ENCODE results near the gene MAD1L1.
"Not testable (repeated sequence)": the region's sequence is repeated elsewhere in the genome, so short reads cannot be mapped to it uniquely, and the experiment has no call there.

MAD1L1 gene

DNA sequence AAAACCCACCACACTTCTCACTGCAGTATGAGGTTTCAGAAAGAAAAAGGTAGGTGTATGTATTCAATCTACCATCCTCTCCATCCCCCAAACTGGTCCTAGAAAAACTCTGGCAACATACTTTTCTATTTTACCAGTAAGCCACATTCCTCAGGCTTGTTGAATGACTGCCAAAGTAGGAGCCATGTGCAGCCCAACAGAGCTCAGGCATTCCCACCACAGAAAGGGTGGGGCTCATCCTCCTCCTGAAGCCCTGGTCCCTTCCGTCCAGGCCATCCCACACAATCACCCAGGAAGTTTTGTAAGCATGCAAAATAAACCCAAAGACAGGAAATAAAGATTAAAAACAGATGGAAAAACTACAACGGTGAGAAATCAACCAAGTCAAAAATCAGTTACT lies 57.2 kb downstream of the MAD1L1 start:
- no peak for DNase-seq (ENCODE audit: low read depth in 3 of 3)

DNA sequence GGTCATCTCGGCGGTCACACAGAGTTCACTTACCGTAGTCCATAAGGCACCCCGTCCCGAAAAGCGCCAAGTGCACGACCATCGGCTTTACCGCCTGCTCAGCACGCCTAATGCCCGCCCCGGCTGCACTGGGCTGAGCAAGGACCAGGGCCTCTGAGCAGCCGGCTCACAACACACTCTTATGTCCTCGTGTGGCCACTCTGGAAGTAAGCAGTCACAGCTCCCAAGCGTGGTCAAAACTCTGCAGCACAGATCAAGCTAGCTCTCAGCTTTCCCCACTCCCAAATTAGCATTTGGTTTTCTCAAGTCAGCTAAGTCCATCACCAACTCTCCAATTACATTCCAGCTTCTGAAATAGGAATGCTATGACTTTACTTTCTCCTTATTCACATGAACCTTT lies 57.7 kb downstream of the MAD1L1 start:
- DNase-seq (ENCODE audit: low read depth in 3 of 3), result no peak

DNA sequence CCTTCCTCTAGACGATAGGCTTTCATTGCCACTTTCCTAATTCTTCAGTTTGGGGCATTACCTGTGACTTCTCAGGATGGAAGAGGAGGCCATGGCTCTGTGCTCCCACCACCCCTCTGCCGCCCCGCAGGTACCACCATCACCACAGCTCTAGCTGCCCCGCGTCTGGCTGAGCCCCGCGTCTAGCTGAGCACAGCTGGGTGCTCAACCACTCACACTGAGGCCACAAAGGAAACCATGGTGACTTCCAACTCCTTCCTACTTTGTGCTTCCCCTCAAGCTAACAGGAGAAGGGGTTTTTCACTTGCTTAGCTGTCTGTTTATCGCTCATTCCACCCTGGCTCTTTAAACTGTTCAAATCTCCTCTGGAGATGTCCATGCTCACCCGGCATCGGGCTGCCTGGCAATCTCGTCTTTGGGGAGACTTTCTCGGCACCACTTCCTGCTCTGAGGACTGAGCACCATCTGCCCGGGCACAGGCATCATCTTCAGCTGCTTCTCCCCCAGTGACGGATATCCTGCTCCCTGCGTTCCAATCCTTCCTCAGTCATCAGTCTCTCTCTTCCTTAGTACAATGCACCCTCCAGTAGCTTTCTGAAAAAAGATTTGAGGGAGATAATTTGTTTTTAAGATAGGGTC lies 59.4 kb downstream of the MAD1L1 start:
- no peak for DNase-seq (ENCODE audit: low read depth in 3 of 3)

DNA sequence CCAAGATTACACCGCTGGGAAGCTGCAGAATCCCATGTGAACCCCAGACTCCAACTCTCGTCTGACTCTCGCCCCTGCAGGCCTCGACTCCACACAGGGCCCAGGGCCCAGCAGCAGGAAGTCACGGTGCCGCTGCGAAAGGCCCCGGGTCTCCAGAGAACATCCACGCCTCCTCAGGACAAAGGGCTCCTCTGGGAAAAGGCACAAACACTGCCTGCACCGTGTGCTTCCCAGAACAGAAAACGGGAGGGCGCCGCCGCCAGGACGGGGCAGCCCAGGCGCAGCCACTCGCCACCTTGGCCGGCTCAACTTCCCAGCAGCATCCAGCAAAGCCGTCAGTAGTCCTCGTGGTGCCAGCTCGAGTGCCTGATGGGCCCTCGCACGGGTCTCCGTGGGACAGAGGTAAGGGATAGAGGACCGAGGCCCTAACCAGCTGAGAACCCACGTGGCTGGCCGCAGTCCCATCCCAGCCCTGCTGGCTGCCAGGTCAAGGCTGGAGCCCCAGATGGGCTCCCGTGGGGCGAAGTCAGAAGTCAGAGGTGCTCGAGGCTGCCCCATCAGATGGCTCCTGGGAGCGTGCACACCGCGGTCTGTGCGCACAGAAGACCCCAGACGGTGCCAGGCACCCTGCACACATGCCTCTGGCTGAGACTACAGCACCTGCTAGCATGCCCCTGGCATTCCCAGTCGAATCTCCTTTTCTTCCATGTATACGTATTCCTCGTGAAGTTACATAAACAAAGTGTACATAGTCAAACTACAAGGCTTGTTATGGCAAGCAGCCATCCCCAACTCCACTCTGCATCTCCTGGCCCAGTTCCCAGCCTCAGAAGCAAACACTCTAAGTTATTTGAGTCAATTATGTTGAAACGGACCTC lies 60.2 kb downstream of the MAD1L1 start:
- no peak for DNase-seq (ENCODE audit: low read depth in 3 of 3)

DNA sequence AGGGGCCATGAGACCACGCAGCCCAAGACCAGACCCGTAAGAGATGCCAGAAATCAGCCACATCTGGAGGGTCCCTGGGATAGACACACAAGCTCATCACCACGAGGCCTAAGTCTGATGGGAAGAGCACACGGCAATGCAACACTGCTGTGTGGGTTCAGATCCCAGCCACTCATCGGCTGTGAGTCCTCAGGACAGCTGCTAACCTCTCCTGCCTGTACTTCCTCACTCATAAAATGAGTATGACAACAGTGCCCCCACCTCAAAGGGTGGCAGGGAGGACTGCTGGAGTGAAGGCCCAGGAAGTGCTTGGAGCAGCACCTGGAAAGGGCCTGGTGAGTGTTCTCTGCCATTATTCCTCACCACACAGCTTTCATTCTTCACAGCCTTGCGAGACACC lies 60.9 kb downstream of the MAD1L1 start:
- no peak for DNase-seq (ENCODE audit: low read depth in 3 of 3)

DNA sequence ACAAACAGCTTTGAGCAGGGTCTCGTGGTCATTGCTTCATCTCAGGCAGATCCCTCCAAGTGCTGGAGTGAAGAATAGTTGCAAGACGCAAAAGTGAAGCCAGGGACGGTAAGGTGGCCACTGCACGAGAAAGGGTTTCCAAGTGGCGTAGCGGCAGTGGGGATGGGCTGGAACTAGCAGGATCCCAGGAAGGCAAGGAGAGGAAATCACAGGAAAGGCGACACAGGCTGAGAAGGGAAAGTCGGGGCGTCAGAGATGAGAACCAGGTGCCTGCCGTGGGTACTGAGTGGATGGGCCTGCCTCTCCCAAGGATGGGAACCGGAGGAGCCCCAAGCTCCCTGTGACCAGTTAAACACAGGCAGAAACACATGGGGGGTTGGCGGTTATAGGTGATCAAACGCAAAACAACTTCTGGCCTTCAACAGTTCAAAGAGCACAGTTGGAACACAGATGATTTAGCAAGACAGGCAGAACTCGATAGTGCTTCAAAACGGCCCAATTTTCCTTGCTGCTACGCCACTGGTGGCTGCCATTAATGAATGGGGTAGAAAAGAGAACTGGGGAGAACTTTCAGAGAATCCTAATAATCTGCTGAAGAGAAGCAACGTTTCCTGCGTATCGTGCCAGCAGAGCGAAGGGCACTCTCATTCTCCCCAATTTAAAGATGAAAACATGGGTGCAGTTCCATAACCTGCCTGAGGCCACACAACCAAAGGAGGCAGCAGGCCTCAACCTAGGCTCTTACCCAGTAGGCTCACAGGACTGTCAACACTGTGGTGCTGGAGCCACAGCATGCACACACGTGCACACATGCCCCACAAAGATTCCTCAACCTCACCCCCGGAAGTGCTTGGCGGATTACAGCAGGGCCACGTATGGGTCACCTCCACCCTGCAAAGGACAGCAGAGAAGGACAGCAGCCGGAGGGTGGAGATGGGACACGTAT lies 61.9 kb downstream of the MAD1L1 start:
- DNase-seq (ENCODE audit: low read depth in 3 of 3), result no peak

DNA sequence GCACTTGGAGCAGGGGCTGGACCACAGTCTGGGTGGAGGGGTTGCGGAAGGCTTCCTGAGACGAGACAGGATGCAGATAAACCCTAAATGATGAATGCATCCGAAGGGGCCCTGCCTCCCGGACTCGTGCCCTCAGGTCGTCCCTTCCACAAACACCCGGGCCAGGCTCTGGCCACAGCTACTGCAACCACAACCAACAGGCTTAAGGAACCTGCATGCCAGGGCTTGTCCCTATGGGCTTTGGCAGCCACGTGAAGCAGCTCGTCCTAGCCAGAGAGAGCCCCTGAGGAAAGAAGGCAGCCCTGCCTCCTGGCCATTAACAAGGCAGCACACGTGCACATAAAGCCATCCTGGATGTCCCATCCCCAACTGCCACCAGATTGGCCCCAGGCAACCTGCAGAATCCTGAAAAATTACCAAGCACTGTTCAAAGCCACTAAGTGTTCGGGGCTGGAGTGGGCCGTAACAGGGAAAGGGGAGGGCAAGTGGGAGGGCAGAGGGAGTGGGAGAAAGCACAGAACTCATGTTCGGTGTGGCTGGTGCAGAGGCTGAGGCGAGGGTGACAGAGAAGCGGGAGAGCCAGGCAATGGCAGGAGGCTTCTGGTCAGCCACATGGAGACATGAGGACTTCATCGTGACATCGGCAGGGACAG lies 62.7 kb downstream of the MAD1L1 start:
- no peak for DNase-seq (ENCODE audit: low read depth in 3 of 3)

DNA sequence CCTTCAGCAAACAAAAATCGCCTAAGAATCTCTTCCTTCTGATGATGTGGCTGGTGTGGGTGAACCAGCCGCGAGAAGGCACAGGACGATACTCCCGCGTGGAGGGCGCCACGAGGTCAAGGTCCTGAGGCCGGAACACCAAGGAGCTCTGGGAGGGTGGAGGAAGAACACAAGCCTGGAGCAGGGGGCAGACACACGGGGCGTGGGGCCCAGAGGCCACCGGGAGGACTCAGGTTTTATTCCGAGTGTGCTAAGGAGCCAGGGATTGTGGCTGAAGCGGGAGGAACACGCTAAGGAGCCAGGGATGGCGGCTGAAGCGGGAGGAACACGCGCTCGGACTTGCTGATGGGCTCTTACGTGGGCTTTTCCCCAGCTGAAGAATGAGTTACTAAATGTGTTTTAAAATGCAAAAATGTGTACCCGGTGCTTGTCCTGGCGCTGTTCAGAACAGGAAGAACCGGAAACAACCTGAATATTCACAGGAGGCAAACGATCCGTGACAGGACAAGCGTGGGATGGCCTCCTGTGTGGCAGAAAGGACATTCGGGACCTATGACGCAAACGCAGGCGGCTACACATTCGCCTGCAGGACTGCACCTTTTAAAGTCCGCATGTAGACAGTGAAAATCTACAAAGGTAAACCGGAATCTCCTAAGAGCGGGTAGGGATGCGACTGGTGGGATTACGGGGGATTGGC lies 64.0 kb downstream of the MAD1L1 start:
- no peak for DNase-seq (ENCODE audit: low read depth in 3 of 3)

DNA sequence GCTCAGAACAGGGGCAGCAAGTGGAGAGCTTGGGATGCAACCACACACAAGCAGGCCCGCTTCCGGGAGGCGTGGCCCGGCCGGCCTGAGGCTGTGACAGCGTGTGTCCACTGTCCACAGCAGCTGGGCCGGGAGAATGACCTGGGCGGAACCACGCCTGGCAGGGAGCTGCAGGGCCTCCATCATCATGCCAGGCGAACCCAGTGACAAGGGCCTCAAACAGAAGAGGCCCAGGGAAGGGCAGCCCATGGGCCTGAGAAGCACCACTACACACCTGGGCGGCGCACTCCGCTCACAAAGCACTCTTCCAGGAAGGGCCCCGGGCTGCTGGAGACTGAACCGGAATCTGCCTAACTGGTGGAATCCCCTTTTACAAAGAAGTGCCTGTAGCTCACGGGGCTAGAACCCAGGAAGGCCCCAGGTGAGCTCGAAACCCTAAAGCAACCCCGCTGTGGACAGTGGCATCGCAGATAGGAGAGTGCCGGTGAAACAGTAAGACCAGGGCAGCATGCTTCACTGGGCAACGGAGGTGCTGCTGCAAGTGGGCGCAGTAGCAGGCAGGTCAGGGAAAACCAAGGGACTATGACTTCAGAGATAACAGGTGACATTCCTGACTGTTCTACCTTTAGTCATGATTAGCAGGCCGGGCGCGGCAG lies 66.0 kb downstream of the MAD1L1 start:
- DNase-seq (ENCODE audit: low read depth in 3 of 3), result no peak

DNA sequence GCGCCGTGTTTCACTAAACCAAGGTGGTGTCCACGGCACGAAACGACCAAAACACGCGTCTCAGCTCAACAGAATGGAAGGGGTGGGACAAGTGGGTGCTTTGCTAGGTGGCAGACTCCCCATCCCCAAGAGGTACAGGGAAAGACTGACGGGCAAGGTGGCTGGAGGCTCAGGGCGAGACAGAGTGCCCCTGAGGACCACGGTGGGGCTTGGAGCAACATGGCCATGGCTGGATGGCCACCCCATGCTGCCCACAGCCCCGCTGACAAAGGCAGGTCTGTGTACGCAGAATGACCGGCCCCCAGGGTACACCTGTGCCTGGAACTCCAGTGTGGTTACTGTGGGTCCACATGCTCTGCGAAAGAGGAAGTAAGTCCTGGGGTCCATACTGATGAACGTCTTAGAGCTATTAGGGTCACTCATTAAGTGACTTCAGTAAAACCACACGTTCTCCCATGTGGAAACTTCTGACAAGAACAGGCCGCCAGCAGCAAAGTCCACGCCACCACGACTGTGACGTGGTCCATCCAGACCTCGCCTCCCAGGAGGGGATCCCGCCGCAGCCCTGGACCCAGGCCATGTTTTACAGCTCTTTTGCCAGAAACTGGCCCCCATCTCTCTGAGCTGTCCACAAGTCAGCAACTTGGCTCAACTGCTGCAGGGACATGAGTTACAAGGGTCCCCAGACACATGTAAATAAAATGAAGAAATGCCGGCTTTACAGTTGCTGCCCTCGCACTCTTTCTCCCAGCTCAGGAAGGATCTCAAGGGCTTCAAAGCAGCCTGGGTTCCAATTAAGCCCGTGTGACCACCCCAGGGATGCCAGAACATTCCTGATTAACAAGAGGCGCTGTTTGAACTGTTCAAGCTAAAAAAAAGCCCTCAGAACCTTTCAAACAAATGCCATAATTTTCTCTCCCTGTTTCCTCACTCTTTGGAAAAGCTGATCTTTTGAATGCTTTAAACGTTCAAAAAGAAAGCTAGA lies 66.8 kb downstream of the MAD1L1 start:
- DNase-seq (ENCODE audit: low read depth in 3 of 3), result no peak

DNA sequence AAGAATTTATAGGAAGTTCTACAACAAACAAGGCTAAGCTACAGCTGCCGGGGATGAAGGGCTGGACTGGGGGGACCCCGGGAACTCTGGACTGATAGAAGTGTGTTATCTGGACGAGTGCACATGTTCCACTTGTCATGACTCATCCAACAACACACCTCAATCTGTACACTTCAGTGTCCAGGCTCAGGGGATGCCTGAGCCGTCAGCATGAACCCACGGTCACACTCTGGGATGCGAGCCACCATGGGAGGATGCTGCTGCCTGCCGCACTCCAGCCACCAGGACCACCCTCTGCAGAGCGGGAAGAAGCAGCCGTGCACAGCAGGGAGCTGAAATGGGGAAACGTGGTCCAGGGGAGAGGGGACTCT lies 67.5 kb downstream of the MAD1L1 start:
- DNase-seq (ENCODE audit: low read depth in 3 of 3), result no peak

DNA sequence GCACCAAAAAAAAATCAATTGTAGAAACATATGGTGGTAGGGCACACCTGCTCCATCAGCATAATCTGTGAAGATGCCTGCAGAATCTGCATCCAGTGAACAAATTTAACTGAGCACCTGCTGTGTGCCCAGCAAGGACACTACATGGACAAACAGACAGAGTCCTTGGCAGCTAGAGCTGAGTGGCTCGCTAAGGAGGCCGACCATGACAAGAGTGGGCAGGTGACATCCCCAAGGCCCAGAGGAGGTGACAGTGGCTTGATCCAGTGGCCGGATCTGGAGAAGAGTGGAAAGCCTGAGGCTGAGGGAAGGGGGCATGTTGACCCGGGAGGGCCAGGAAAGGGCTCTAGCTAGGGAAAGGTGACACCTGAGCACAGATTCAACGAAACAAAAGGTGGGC lies 68.1 kb downstream of the MAD1L1 start:
- DNase-seq (ENCODE audit: low read depth in 3 of 3), result no peak

DNA sequence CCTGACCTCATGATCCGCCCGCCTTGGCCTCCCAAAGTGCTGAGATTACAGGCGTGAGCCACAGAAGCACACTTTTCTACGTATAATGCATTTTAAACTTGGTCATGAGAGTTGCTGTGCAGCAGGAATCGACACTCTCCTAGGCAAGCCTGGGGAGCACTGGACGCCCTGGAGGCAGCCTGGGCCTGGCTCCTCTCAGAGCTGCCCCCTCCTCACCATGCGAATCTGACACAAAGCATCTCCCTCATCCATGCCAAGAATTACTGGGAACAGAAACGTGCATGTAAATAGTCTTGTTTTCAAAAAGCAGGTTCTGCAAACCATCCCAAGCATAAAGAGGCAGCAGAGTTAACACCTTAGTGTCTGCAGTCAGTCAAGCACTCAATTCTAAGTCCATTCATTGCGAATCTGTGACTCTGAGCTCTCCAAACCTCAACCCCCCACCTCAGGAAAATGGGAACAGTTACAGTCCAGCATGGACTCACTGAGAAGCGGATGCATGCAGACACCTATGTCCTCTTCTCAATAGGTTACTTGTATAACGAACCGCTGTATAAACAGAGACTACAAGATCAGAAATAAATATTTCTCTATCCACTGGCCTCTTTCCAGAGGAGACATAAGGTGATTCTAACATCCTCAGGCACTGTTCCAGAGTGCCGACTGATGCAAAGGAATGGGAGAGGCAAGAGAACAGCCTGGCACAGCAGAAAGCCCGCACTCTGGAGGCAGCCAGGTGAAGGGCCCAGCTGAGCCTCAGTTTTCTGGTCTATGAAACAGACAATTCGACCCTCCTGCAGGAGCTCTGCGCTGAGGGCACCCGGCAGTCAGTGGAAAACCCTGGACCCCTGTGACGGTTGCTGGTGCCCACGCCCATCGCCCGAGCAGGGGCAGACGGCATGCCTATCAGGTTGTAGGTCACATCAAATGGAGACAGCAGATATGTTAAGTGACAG lies 68.9 kb downstream of the MAD1L1 start:
- DNase-seq (ENCODE audit: low read depth in 3 of 3), result no peak

DNA sequence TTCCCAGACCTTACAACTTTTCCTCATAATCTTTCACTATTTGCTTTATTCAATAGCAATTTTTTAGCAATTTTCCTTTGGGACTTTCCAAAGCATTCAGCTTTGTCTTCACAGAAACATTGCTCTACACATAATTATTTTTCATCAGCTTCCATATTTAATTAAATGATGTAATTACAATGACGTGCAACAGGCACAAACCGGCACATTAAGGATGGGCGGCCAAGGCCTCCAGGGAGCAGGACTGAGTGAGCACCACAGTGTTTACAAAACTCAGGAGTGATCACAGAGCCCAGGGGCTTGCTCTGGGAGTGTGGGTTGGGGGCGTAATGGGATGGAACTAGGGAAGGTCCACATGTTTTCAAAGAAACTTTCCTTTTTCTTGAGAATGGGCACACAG lies 69.8 kb downstream of the MAD1L1 start:
- DNase-seq (ENCODE audit: low read depth in 3 of 3), result no peak

DNA sequence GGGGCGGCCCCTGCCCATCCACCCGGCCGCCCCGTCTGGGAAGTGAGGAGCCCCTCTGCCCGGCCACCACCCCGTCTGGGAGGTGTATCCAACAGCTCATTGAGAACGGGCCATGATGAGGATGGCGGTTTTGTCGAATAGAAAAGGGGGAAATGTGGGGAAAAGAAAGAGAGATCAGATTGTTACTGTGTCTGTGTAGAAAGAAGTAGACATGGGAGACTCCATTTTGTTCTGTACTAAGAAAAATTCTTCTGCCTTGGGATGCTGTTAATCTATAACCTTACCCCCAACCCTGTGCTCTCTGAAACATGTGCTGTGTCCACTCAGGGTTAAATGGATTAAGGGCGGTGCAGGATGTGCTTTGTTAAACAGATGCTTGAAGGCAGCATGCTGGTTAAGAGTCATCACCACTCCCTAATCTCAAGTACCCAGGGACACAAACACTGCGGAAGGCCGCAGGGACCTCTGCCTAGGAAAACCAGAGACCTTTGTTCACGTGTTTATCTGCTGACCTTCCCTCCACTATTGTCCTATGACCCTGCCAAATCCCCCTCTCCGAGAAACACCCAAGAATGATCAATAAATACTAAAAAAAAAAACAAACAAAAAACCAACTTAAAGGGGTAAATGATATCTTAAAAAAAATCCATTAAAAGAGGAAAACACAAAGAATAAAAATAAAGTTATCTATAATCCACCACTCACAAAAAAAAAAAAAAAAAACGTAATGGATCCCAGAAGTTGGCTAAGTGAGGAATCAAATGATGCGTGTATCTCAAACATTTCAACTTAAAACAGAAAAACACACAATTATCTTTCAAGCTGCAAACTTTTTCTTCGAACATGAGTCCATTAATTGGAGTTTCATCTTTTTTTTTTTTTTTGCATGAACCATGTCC lies 70.5 kb downstream of the MAD1L1 start:
- DNase-seq (ENCODE audit: low read depth in 3 of 3), result not testable (repeated sequence)

DNA sequence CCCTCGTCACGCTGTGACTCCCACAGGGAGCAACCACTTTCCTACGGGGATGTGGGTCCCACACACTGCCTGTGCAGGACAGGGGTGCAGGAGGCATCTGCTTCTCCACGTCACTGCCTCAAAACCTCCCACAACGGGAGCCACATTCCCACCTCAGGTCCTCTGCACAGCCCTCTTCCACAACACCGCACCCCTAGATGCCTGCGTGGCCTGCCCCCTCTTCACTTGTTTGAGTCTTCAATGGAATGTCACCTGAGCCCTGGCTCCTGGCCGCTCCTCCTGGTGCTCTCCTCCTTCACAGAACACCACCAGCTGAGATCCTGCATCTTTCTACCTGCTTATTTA lies 73.6 kb downstream of the MAD1L1 start:
- no peak for DNase-seq (ENCODE audit: low read depth in 3 of 3)
